Stimulated activated CD4-positive, alpha-beta T cell treated with anti-CD3 and anti-CD28 coated beads, Interleukin-4, amount 100 ng/mL, for 24 hours (primary cell): Measurements from ENCODE around the gene INPP5F.

ENCODE experiments used
- DNase-seq: peaks from one replicate; pipeline ENCODE4 v3.0.0-alpha.2; 2020

The INPP5F gene

GRCh38 chr10:119725828-119726675 lies at the start of gene INPP5F:
Gene INPP5F (plus strand): TSS chr10:119726050. CDS start chr10:119726263, 213 bp downstream.
- DNase-seq, result peak; percentile 99

- DNase-seq, result no peak
These were observed 48.7 kb upstream of the INPP5F start for GRCh38 chr10:119677126-119677525.

- no peak for DNase-seq
These were observed 47.7 kb upstream of the INPP5F start for GRCh38 chr10:119677904-119678755.

- DNase-seq, result no peak
These were observed 46.4 kb upstream of the INPP5F start for GRCh38 chr10:119679480-119679829.

- no peak for DNase-seq
These were observed 45.8 kb upstream of the INPP5F start for GRCh38 chr10:119680050-119680449.

GRCh38 chr10:119680650-119681081 lies 45.2 kb upstream of the INPP5F start:
- peak; percentile 23 for DNase-seq

GRCh38 chr10:119686465-119687191 lies 39.2 kb upstream of the INPP5F start:
- peak; percentile 90 for DNase-seq

GRCh38 chr10:119687192-119688032 lies 38.4 kb upstream of the INPP5F start:
- DNase-seq, result no peak

GRCh38 chr10:119688033-119688508 lies 37.8 kb upstream of the INPP5F start:
- DNase-seq, result no peak

- DNase-seq, result no peak
These were observed 36.8 kb upstream of the INPP5F start for GRCh38 chr10:119689016-119689580.

- DNase-seq, result no peak
These were observed 34.1 kb upstream of the INPP5F start for GRCh38 chr10:119691726-119692125.

- DNase-seq, result no peak
These were observed 32.4 kb upstream of the INPP5F start for GRCh38 chr10:119693262-119693957.

GRCh38 chr10:119694608-119695007 lies 31.2 kb upstream of the INPP5F start:
- no peak for DNase-seq

GRCh38 chr10:119700321-119700954 lies 25.4 kb upstream of the INPP5F start:
- no peak for DNase-seq

GRCh38 chr10:119701861-119702260 lies 24.0 kb upstream of the INPP5F start:
- DNase-seq, result no peak

GRCh38 chr10:119702583-119702982 lies 23.3 kb upstream of the INPP5F start:
- no peak for DNase-seq

GRCh38 chr10:119703903-119704508 lies 21.8 kb upstream of the INPP5F start:
- DNase-seq, result no peak

- DNase-seq, result peak; percentile 38
These were observed 20.4 kb upstream of the INPP5F start for GRCh38 chr10:119705434-119705831.

- DNase-seq, result peak; percentile 21
These were observed 19.1 kb upstream of the INPP5F start for GRCh38 chr10:119706521-119707278.
